Measurements from ENCODE around the gene ANKFN1.
"Not testable (repeated sequence)": the region's sequence is repeated elsewhere in the genome, so short reads cannot be mapped to it uniquely, and the experiment has no call there.

Gene ANKFN1

DNA sequence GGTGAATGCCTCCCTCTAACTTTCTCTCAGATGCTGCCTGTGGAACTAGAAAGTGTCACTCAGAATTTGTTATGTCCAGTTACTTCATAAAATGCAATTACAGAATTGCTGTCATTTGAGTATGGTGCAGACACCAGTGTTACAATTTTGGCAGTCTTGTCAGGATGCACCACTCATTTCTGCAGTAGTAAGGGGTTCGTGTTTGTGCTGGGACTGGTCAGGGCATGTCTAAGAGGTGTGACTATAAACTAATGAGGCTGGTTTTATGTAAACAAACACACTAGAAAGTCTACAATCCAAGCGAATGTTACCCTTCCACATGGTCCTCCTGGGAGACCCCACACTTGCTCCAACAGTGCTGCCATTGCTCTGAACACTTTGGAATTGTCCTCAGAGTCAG, 206.2 kb downstream of the ANKFN1 start:
- DNase-seq: no peak

DNA sequence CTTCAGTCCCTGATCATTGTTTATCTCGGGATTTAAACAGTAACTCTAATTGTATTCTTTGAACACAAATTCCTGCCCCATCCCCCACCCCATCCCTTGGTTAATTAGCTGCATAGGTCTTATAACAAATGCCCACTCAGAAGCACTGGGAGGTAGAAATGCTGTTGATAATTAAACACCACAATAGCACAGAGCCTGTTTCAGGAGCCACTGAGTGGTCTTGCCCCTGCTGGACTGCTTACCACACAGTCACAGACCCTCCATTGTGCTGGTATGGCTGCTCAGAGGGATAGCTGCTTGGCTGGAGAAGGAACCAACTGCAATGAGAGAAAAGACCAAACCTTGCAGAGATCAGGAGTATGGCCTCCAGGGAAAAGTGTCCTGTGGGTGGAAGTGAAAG, 214.1 kb downstream of the ANKFN1 start:
- no peak for DNase-seq

DNA sequence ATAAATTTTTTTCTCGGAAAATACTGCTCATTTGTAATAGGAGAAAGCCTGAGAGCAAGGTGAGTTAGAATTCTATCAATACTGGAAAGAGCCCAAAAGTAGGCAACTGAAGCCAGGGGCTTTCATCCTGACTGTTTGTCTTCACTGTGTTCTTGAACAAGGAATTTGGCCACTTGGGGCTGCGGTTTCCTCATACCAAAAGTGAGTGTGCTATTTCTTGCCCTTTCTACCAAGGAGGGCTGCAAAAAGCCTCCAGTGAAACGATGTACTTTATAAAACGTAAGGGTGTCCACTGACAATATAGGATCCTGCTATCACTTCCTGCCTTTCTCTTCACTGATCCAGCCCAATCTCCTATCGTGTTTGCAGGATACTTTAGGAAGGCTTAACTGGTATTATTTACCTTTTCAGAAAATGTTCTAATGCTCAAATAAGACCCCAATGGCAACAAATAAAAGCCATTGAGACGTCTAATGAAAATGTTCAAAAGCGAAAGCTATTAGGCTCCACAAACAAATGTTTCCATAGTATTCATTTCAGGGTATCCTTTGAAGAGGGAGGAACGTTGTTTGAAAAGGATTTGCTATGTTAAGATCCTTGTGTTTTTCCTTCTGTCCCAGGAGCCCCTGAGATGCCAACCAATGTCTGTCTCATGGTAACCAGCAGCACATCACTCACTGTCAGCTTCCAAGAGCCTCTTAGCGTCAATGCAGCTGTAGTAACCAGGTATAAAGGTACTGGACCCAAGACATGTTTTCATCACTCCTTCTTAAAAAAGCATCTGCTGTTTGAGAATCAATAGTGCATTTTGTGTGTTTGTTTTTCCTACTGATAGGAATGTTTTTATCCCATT, 220.9 kb downstream of the ANKFN1 start:
- no peak for DNase-seq

DNA sequence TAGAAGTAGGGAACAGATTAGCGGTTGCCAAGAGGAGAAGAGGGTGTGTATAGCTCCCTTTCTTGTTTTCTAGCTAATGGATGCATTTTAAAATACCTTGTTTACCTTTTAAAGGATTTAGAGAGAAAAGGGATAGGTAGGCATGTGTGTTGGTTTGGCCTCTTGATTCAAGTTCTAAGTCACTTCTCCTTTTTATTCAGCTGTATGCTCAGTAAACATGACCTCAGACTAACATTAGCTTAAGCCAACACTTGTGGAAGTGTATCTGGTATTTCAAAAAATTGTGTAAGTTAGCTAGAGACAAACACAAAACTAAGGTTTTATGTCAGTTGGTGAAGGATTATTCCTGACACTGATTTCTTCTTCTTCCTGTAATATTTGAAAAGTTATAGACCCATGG, 236.1 kb downstream of the ANKFN1 start:
- DNase-seq: no peak

DNA sequence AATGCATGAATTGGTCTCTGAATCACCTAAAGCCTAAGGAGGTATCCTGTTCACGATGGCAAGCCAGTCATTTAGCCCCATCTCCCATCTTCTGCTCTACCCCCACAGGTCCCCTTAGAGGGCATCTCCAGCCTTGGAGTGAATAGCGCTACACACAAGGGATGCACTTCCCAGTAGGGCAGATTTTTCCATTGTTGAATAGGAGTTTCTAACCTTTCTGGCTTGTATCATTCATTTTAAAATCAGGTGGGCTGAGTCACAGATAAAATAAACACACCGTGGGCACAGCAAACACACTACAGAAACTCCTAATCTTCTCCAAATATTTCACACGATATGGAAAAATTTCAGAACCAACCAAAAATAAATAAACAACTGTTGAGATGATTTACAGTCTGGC, 239.0 kb downstream of the ANKFN1 start:
- no peak for DNase-seq

DNA sequence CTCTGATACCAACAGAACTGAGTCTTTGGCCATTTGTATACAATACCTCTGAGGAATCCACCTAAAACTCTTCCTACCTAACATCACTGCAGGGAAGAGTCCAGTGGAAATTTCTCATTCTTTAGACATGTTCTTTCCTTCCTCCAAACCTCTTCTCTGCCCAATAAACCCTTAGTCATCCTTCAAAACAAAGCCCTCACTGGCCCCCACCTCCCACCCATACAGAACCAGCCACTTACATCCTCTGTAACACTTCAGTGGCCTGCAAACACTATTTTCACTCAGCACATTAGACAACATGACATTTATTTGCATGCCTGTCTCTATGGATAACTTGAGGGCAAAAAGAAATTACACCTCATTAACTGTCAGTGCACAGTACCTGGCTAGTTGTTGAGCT, 239.9 kb downstream of the ANKFN1 start:
- DNase-seq: no peak

DNA sequence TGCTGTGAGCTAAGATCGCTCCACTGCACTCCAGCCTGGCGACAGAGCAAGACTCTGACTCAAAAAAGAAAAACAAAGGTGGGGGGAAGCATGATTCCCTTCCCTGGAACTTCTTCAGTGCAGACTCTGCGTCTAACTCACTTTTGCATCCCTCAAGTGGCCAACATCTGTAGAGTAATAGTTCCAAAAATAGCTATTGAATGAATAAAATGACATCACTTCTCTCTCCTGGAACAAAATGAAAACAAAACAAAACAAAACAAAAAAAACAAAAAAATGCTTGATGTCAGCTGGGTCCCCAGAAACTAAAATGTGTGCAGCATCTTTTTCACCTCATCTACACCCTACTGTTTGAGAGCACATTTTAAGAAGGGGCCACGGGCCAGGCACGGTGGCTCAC, 242.5 kb downstream of the ANKFN1 start:
- no peak for DNase-seq

DNA sequence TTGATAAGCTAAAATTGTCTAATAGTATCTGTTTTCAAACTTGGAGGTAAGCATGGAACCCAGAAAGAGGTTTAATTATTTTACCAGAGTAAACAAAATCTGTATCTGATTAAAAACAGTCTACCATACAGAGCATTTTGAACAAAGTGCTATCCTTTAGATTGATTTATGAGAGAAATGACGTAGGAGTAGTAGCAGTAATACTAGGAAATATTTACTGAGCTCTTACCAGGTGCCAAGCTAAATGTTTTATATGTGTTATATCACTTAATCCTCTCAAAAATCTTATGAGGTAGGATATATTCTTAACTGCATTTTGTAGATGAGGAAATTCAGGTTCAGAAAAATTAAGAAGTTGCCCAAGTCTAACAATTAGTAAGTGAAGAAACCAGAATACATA, 253.8 kb downstream of the ANKFN1 start:
- DNase-seq: no peak

DNA sequence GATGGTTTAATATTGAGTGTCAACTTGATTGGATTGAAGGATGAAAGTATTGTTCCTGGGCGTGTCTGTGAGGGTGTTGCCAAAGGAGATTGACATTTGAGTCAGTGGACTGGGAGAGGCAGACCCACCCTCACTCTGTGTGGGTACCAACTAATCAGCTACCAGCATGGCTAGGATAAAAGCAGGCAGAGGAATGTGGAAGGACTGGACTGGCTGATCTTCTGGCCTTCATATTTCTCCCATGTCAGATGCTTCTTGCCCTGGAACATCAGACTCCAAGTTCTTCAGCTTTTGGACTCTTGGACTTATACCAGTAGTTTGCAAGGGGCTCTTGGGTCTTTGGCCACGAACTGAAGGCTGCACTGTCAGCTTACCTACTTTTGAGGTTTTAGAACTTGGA, 259.1 kb downstream of the ANKFN1 start:
- not testable (repeated sequence) for DNase-seq

DNA sequence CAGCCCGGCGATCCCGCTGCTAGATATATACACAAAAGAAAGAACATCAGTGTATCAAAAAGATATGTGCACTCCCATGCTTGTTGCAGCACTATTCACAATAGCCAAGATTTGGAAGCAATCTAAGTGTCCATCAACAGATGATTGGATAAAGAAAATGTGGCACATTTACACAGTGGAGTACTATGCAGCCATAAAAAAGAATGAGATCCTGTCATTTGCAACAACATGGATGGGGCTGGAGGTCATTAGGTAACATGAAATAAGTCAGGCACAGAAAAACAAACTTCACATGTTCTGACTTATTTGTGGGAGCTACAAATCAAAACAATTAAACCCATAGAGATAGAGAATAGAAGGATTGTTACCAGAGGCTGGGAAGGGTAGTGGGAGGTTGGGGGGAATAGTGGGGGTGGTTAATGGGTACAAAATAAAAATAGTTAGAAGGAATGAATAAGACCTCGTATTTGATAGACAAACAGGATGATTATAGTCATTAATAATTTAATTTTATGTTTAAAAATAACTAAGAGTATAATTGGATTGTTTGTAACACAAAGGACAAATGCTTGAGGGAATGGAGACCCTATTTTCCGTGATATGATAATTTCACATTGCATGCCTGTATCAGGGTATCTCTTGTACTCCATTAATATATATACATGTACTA, 263.5 kb downstream of the ANKFN1 start:
- no peak for DNase-seq

DNA sequence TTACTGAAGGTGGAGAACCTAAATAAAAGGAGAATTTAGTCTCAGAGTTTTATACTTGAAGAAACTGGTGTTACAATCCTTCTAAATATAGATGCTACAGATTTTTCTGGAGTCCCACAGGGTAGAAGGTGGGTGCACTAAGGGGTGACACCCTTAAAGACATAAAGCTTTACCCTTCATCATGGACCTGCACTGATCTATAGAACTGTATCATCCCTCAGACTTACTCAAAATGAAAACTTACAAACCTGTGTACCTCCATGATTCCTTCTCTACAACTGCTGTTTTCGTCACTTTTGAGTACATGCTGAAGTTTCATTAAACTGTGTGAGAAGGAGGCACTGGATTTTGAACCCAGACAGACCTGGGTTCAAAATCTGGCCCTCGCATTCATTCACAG, 270.7 kb downstream of the ANKFN1 start:
- no peak for DNase-seq

DNA sequence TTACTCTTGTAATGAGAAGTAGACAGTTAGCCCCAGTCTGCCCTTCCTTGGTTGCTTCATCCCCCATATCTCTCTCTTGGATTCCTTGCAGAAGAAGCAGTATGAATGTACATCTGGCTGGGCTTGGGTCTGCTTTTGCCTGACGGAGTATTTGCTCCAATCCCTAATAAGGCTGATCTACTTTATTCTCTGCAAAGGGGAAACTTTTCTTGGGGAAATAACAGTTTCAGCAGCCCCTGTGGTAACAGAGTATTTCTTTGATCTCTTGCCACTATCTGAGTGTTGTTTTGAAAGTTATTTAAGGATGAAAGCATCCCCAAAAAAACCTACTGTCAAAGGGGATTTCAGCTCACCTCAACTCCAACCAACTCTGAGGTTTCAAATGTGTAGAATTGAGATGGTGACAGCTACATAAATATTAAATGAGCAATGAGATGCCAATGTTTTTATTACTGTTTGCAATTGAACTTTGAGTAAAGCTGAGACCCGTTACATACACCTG, 271.3 kb downstream of the ANKFN1 start:
- DNase-seq: no peak

DNA sequence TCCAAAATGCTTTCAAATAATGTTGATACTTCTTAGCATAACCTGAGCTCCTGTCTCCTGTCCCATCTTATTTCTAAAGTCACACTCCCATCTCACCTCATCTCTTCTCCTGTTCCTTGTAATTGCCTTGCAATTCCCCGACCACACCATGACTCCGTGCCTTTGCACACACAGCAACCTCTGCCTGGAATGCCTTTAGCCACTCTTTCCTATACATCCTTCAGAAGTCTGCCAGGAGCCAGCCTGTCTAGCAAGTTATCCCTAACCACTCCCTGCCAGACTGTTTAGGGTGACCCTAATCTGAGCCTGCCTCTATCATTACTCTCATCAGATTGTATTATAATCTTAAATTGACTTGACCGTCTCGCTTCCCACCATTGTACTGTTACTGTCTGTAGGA, 272.2 kb downstream of the ANKFN1 start:
- DNase-seq: no peak

DNA sequence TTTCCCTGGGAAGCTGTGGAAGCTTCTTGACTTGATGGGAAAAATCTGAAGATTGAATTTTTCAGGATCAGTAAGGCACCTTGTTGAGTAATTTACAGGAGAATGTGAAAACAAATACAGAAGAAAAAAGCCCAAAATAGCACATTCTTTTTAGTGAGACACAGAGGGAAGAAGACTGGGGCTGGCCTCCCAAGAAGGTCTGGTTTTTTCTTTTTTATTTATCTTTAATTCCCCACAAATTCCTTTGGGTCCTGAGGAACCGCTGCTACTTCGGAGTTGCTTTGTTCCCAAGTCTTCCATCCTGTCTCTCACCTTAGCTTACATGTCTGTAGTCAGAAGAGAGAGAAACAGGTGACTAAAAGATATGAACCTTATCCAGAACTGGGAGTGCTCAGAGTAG, 273.6 kb downstream of the ANKFN1 start:
- DNase-seq: no peak

DNA sequence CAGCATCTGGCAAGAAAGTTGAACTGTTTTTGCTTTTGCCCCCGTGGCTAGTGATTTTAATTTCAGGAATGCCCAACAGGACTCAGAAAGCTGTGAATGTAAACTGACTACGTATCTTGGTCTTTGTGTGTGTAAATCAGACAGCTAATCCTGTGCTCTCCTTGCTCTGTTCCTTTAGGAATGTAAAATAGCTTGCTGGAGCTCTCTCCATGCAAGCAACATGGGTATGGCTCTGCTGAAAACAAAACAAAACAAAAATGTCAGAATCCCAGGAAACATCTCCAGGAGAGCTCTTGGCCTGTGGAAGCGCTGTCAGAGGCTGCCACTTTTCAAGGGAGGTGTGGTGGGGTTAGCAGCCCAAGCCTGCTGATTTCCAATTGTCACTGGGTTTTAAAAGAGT, 278.5 kb downstream of the ANKFN1 start:
- DNase-seq: no peak

DNA sequence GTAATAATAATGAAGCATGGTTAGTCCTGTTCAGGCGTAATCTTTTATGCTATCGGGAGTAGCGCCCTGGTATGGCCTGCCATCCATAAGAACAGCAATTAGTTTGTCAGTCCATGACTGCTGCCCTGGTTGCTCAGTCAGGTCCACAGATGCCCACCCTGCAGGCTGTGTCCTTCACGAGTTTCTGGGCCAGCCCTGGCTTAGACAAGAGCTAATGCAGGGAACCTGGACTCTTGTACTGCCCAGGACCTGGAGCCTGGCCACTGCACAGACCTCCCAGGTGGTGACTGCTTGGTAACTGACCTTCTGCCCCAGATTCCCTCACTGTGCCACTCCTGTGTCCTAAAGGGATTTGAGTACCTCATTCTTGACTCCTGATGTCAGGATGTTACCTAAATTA, 279.2 kb downstream of the ANKFN1 start:
- DNase-seq: no peak

DNA sequence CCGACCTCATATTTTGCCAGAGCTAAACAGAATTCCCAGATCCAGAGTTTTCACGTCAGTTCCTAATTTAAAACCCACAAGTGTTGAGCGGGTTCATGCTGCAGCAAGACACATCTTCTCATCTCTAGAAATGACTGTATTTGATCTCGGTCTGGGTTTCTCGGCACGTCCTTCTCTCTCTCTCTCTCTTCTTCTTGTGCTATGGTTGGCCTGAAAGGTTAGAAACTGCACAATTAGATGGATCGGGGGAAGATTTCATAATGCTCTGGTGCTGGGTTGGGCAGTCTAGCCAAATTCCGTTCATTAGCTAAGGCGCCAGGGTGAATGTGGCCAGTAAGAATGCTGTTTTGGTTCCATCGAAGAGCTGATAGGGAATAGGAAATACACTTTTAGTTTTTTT, 281.3 kb downstream of the ANKFN1 start:
- DNase-seq: no peak

DNA sequence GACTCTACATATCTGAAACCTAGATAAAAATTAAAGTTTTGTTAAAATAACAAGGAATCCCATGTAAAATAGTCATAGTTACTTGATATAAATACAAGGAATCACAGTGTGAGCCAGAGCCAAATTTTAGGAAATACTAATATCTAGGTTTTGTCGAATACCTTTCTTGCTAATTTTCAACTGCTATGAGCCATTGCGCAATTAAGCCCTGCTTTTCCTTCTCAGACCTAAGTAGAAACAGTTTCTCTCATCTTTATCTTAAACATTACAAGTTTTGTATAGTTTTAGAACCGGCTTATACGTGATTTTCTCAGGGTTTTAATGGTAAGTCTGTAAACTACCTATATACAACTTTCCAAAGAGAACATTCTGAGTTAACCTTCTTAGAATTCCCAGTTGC, 282.9 kb downstream of the ANKFN1 start:
- no peak for DNase-seq

DNA sequence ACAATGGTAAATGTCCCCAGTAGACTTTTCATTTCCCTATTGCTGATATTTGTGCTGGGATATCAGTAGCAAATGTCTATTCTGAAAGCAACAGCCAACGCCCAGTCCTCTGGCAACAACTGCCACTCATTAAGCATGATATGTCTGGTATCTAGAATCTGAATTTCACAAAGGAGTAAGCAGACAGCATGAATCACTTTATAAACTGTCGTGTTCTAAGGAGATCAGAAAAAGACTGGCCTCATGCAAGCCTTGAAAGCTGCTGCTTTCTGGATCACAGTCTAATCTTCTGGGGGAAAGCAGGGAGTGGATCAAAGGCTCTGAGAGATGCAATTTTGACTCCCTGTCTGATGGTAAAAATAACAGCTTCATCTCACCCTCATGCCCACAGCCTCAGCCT, 287.1 kb downstream of the ANKFN1 start:
- DNase-seq: no peak

DNA sequence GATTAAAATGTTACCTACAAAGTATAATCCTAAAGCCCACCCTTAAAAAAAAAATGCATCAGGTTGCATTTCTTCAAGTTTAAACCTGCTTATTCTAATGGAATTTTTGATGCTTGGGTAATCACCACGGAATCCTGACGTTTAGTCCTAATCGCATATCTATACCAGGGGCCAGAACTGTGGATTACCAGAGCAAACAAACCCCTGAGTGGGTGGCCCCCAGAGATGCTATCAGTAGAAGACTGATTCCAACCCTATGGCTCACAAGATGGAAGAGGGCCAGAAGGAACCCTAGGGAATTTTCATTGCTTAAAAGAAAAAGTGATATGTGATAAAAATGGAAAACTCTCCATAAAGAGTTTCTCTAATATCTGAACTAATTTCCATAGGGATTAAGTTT, 288.0 kb downstream of the ANKFN1 start:
- peak; percentile 35 for DNase-seq

DNA sequence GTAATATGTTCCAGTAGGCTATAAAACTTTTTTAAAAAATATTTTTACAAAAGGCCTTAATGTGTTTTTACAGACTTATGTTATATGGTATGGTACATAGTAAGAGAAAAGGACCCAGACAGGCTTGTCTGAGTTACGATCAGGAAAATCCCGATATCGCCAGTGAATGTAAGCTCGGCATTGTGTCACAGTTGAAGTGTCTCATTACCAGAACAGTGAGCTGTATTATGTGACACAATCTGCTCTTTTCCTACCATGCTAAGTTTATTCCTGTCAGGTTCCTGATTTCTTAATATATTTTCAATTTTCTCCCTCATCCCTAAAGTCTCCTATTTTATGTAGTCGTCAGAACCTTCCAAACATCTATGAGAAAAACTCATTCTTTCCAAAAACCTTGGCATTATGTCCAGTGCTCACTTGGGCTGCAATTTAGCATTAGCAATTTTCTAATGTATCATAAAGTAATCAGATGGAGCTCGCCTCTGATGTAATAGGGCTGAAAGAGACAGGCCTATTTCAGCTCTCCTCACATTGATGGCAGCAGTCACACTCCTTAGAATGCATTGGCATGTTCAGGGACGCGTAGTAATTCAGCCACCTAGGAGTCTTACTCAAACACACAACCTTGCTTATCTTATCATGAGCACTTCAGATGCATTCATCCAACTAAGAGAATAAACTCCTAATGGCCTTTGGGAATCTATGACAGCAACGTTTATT, 292.6 kb downstream of the ANKFN1 start:
- DNase-seq: no peak

DNA sequence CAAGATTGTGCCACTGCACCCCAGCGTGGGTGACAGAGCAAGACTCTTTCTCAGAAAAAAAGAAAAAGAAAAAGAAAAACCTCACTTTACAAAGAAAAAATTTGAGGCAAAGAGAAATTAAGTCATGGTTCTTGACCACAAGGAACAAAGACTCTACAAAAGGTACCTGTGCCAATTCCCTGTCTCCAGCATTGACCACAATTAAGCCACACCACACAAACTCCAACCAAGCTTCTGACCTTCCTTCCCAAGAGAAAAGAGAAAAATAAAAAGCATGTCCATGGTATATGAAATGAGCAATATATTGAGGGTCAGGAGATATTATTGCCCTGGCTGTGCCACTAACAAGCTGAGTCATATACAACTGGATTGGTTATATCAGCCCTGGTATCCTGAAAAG, 293.9 kb downstream of the ANKFN1 start:
- DNase-seq: no peak

DNA sequence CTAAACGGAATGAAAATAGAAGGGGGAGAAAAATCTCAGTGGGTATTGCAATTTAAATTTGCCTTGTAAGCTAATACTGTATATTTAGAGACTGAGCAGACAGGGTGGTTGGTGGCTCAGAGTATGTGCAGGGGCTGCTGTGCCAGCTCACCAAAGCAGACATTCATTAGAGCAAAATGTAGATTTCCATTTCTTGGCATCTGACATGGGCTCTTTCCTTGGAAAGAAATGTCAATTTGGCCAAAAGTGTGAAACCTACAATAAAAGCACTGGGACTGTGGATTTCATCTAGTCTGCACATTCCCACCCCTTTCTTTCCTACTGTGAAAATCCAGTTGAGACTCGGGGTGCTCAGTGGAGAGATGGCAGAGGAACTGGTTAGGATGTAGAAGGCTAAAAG, 295.1 kb downstream of the ANKFN1 start:
- DNase-seq: no peak

DNA sequence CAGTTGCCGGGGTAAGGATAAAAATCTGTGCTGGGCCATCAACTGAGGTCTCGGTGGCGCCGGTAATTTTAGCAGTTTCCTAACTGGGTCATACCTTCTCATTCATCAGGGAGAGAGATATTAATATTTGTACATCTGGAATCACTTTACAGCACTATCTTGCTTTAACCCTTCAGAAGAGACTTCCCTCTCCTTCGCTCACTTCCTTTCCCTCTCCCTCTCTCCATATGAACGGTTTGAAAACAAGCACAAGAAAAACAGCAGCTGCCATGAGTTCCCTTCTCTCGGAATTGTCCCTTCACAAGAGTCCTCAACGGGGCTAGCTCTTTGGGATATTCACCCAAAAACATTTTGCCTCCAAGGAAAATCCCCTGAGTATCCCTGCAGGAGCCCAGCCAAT, 295.9 kb downstream of the ANKFN1 start:
- DNase-seq: no peak

Measured in HCEC 1CT (cell line).